Ureter (tissue), 1 donor: ENCODE results near the gene CUEDC1. TPM values are rescaled to one million over a fixed set of nuclear protein-coding genes. Genes with fewer than 3 reads are reported as not detected.

Experiments
- DNase-seq: peaks from one replicate; pipeline ENCODE4 v3.0.0-alpha.2; 2020; ENCODE audit warnings: low spot score
- total RNA-seq: library from RNA; stranded (reverse); gene quantifications from one replicate; pipeline ENCODE4 v1.2.4, GENCODE V29; 2023
- donor health status: DM: yes; HTN: yes; CAD: no.

The CUEDC1 gene
- total RNA-seq, 1 donor from 2014 or later = 36.9 TPM

DNA sequence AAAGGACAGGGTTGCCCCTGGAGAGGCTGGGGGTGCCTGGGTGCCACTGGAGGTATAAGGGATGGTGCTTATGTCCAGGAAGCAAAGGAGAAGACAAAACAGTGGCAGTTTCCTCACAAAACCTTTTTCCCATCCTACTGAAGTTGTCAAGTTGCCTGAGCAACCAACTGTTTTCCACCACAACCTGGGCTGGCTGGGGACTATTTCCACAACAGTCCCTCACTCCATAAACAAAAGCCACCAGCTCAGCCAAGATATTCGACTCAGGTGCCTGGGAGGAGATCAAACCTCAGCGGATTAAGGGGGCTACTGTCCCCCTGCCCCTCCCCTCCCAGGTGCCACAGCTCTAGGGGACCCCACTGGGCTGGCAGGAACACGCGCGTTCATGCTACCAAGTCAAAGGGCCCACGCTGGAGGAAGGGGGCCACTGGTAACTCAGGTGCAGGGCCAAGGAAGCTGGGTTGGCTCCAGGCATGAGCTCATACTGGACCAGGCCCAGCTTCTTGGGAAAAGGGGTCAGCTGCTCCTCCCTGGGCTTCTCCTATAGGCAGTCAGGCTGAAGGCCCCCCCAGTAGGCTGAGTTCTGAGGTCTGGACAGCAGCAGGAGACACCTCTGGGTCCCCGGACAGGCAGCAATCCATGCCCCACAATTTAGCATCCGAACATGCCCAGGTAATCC is 59.7 kb downstream of the CUEDC1 start:
- DNase-seq = no peak

DNA sequence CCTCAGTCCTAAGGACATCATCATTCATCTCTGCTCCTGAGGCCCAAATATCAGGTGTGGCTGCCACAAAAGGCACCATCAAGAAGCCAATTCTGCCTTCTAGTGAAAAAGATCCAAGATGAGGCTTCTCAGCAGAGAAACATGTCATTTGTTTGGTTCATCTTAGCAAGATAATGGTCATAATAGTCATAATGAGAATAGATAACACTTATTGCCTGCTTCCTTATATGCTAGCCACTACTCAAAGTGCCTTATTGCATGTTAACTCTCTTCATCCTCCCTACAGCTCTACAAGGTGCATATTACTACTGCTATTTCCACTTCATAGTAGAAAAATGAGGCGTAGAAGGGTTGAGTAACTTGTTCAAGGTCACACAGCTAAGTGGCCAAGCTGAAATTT is 60.4 kb downstream of the CUEDC1 start:
- no peak for DNase-seq

DNA sequence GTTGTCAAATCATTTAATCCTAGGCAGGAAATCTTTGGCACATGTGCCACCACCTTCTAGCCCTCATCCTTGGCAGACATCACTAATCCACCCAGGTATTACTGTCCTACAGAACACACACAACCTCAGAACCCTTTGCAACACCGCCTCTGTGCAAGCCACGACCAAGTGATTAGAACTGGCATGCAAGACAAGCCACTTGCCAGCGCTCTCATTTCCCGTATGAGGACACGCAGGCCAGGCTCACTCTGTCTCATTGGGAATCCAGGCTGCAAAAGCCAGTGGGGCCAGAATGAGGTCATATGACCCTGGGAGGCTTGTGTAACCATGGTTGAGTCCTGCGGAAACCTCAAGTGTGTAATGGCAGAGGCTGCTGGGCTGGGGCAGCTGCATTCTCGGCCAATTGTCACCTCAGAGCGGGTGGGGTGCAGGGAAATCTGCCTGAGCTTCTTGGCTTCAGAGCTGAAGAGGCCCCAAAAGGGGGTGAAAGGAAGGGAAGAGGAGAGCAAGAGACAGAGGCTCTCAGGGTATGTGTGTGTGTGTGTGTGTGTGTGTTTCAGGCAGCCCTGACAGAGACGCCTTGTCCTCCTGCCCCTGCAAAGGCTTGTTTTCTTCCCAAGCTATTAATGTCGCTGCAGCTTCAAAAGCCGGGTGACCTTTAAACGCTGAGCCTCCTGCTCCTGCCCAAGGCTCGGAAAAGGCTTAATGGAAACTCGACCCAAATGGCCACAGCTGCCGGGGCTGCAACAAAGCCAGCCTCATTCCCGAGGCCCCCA is 62.2 kb downstream of the CUEDC1 start:
- DNase-seq = peak; percentile 93

- peak; percentile 88 for DNase-seq
These were observed 62.9 kb downstream of the CUEDC1 start for GRCh38 chr17:57892146-57892819.

GRCh38 chr17:57890857-57891232 is 64.4 kb downstream of the CUEDC1 start:
- no peak for DNase-seq

DNA sequence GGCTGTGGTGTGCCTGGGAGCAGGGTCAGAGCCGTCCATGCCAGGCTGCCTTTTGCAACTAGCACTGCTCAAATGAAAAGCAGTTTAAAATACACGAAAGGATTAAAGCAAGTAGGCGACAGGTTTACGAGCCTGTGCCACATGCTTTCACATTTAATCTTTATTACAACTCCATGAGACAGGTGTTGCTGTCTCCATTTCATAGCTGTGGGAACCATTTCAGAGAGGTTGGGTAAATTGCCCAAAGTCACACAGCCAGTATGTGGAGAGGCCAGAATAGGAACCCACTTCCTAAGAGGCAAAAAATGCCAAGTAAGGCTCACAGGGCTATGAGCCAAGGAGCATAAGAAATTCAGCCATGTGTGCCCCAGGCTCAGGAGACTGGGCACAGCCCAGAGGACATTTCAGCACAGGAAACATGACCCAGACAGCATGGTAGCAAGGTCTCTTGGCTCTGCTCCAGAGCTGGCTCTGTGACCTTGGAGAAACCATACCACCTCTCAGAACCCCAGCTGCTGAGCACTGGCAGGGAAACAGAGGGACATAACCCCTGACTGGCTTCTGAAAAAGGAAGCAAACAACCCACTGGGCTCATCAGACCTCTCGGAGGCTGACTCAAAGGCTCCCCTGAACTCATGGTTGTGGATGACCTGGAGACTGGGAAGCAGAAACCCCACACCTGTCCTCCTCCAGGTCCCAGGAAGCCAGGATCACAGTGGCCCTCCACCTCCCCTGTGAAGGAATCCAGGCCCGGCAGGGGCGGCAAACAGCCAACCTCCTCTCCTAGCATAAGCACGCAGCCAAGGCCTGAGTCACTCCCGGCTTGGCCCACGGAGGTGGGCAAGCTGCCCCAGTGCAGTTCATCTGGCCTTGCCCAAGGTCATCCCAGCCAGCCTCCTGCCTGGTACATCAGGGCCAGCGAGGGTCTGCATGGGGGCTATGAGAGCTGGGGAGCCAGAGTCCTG is 65.0 kb downstream of the CUEDC1 start:
- DNase-seq = peak; percentile 80

GRCh38 chr17:57889252-57889651 is 66.0 kb downstream of the CUEDC1 start:
- DNase-seq = no peak

DNA sequence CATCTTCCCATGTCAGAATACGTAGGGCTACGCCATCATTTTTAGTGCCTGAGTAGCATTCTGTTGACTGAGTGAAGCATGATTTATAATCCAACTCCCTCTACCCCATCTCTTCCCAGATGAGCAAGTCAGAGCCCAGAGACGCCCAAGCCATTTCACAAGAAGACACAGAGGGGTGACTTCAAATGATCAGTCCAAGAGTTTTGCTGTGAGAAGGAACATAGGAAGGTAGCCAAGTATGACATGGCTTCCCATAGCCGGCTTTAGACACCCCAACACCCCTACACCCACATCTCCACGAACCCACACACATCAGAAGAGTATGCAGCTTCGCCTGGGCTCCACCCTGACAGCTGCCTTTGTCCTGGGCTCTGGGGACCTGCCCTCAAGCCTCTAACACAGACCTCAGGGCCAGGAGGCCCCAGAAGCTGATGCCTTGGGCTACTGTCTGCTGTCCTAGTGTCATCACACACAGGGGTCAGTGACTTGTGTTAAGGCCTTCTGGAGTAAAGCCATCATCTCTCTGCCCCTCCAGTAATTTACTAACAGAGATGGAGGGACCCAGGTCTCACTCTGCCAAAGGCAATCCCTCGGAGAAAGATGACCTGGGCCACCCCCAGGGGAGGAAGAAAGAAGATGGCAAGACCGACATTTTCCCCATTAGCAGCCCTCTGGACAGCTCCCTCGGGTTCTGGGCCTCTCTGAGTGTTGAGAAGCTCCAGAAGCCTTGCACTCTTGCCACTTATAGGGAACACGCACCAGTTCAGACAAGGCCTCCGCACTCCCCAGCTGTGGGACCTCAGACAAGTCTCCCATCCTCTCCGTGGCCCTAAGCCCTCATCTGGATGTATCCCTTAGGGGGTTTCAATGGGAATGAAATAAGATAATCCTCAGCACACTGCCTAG is 66.6 kb downstream of the CUEDC1 start:
- DNase-seq = no peak

DNA sequence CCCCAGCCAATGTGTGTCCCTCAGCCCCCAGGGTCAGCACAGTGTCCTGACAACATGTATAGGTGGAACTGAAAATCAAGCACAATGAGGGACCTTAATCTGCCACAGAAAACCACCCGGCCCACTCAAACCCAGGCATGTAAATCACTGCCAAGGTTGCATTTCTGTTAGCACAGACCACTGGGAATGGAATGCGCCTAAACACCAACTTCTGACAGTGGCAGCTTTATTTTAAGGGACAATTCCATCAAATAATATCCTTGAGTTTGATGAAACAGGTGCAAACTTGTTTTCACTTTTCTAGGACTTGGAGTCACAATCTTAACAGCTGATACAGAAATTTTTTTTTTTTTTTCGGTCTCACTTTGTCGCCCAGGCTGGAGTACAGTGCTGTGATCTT is 68.1 kb downstream of the CUEDC1 start:
- no peak for DNase-seq

DNA sequence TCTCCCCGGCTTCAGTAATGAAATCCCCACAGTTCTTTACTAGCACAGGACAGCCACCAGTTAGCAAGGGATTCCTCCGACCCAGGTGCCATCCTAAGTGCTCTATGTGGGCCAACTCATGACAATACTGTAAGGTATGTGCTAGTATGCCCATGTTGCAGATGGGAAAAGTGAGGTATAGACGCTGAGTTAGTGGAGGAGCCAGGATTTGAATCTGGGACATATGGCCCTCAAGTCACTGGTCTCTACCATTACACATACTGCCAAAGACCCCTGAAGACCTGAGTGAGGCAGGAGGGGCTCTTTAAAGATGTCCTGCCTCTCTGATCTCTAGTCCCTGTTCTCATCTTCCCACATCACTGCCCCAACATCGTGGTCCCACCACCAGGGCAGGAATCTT is 69.2 kb downstream of the CUEDC1 start:
- no peak for DNase-seq

DNA sequence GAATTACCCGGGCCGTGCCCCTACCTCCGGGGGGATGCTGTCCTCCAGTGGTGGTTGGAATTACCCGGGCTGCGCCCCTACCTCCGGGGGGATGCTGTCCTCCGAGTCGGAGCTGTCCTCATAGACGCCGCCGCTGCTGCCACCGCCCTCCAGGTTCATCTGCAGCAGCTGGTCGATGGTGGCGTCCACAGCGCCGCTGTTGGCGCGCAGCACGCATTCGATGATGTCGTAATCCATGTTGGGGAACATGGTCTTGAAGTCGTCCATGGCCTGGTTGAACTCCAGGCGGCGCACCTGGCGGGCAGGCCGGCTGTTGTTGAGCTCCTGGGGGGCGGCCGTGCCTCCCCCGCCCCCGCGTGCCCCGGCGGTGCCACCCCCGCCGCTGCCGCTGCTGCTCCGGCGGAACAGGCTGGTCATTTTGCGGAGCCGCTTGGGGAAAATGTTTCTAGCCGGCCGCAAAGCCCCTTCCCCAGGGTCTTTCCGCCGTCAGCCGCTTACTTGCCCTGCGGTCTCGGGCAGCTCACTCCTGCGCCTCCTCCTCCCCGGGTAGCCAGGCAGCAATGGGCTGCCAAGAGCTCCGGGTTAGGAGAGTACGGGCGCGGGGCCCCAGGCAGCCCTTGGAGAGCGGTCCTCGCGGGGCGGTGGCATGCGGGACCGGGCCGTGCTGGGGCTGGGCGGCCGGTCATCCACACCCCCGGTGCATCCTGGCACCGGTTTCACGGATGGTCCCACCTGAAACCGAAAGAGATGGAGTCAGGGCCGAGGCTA is 69.9 kb downstream of the CUEDC1 start:
- no peak for DNase-seq

- DNase-seq = no peak
These were observed 73.3 kb downstream of the CUEDC1 start for GRCh38 chr17:57881783-57882351.

DNA sequence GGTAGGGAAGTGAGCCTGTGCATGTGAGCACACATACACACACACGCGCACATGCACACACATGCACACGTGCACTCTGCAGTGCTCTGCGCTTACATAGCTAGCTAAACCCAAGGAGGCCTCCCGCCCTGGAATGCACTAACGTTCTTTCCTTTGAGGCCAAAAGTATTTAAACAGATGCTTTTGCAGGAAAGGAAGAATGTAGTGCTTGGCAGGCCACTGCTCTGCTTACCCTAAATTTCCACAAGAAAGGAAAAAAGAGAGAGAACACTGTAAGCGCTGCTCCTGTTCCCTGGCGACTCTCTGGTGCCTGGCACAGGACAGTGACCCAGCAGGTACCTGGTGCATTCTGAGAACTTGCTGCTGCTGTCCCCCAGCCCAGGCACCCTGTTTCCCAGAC is 74.1 kb downstream of the CUEDC1 start:
- DNase-seq = no peak

DNA sequence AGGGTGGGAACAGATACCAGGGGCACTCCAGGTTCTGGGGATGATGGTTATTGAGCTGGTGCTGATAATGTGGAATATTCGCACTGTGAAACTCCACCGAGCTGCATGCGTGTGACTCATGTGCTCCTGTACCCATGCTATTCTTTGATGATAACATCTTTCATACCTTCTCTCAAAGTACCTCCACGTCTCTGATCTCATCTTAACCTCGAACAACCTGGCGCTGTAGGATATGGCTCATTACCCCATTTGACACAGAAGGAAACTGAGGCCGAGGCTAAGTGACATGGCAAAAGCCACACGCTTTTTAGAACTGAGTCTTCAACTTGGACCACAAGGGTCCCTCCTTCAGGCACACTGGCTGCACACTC is 75.1 kb downstream of the CUEDC1 start:
- no peak for DNase-seq

GRCh38 chr17:57879437-57880085 is 75.7 kb downstream of the CUEDC1 start:
- no peak for DNase-seq

DNA sequence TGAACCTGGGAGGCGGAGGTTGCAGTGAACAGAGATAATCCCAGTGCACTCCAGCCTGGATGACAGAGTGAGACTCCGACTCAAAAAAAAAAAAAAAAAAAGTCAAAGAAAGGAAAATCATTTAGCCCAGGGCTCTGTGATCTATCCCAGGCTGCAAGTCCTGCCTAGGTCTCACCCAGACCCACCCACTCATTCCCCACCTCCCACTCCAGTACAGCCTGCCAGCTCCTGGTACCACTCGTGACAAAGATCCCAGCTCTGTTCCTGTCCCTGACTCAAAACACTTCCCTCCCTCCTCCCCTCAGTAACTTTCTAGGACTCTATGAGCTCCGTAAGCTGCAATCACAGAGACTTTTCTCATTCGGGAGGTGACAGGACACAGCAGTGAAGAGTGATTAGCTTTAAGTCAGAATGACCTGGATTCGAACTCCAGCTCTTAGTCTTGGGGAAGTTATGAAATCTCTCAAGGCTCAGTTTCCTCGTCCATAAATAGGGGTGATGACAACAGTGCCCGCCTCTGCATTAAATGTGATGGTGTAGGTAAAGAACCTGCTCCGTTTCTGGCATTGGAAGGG is 77.3 kb downstream of the CUEDC1 start:
- DNase-seq = no peak

- no peak for DNase-seq
These were observed 78.4 kb downstream of the CUEDC1 start for GRCh38 chr17:57876866-57877237.

GRCh38 chr17:57876023-57876865 is 79.0 kb downstream of the CUEDC1 start:
- DNase-seq = no peak
